NB4 (cell line): ENCODE data around the gene MRPL33.

Experiments
- MYC ChIP-seq: IDR thresholded peaks from 2 replicates; pipeline ENCODE4 v1.6.1; 2011; ENCODE audit warnings: low read depth, low read length
- POLR2A ChIP-seq: IDR thresholded peaks from 2 replicates; pipeline ENCODE4 v1.6.1; 2011; ENCODE audit warnings: mild to moderate bottlenecking; ENCODE audit not compliant: insufficient read length; ENCODE audit errors: extremely low read depth
- TF ChIP-seq, protein P1 (sequence below): IDR thresholded peaks from one replicate; pipeline ENCODE4 v1.5.1; 2012; ENCODE audit warnings: low read depth, low read length
- TF ChIP-seq, protein P2 (sequence below): IDR thresholded peaks from 2 replicates; pipeline ENCODE4 v1.6.1; 2011; ENCODE audit warnings: low read depth, low read length

DNA sequence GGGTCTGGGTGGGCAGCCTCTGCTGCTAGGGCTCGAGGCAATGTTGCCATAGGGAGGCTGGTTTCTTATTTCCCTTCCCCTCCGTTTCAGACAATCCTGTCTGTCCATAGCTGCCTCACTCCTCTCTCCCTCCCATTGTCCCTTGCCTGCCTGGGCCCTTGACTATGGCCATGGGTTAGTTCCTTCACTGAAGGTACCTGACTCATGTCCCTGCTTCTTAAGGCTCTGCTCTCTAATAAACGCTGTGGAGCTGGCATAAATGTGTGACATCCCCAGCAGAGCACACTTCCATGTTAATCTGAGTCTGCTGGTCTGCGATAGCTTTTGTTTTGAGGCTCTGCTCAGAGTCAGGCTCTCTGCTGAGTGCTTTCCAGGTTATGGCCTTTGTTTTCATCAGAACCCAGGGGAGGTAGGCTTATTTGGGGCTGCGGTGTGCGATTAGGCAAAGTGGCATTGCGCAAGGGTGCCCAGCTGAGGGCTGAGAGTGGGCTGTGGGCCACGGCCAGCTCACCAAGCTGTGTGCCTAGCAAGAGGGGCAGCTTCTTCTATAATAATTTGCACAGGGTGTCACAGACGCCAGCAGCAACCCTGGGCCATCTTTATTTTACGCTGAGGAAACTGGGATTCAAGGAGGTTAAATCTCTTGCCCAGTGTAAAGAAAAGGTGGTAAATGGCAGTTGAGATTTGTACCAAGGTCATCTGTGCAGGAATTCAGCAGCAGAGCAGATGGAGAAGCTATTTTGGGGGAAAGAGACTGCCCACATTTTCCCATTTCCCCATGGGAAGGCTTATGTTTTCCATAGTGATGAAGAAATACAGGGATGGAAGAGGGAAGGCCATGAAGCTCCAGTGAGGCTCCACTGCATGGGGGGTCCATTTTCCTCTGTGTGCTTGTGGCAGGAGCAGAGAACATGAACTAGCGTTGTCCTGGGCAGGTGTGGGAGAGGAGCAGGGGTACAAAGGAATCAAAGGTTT lies 25.6 kb downstream of the MRPL33 start:
- TF ChIP-seq, protein P1, sequence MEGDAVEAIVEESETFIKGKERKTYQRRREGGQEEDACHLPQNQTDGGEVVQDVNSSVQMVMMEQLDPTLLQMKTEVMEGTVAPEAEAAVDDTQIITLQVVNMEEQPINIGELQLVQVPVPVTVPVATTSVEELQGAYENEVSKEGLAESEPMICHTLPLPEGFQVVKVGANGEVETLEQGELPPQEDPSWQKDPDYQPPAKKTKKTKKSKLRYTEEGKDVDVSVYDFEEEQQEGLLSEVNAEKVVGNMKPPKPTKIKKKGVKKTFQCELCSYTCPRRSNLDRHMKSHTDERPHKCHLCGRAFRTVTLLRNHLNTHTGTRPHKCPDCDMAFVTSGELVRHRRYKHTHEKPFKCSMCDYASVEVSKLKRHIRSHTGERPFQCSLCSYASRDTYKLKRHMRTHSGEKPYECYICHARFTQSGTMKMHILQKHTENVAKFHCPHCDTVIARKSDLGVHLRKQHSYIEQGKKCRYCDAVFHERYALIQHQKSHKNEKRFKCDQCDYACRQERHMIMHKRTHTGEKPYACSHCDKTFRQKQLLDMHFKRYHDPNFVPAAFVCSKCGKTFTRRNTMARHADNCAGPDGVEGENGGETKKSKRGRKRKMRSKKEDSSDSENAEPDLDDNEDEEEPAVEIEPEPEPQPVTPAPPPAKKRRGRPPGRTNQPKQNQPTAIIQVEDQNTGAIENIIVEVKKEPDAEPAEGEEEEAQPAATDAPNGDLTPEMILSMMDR: no peak
- TF ChIP-seq POLR2A (no peak), MYC (no peak; the same call in 1 of the 2 replicates)
- TF ChIP-seq, protein P2, sequence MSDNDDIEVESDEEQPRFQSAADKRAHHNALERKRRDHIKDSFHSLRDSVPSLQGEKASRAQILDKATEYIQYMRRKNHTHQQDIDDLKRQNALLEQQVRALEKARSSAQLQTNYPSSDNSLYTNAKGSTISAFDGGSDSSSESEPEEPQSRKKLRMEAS: peak; percentile 47; the same call in 1 of the 2 replicates
